ENCODE data around the gene EVX2.

- TF ChIP-seq POLR2A (IDR thresholded peaks at IDR 0.05) (peak; percentile 93 to 98), CTCF (IDR thresholded peaks at IDR 0.05) (peak; percentile 65 to 76 (median 68))
Measured at GRCh38 chr2:176115883-176116813, 32.4 kb upstream of the EVX2 start, which contains the start of gene HOXD10.

Data from uterus (tissue), 2 donors.